K562 (cell line): ENCODE measurements around the gene ARHGAP24.

ENCODE experiments used
- BMI1 ChIP-seq: fragments of 150-350 bp; IDR thresholded peaks from 2 replicates; pipeline ENCODE4 v1.6.1; 2014; ENCODE audit warnings: low read length
- ILK ChIP-seq: fragments of 450-650 bp; IDR thresholded peaks from 2 replicates; pipeline ENCODE4 v1.6.1; 2016; ENCODE audit warnings: missing genetic modification characterization, low read depth, mild to moderate bottlenecking, missing compliant biosample characterization, moderate library complexity, borderline replicate concordance
- RNF2 ChIP-seq: sonication (generic); IDR thresholded peaks from 2 replicates; pipeline ENCODE4 v1.6.1; 2016
- SMARCE1 ChIP-seq: fragments of 450-650 bp; IDR thresholded peaks from 2 replicates; pipeline ENCODE4 v1.7.1; 2016; ENCODE audit warnings: mild to moderate bottlenecking
- SREBF2 ChIP-seq: sonication (generic); formaldehyde crosslinking; IDR thresholded peaks from 2 replicates; pipeline ENCODE4 v1.4.0; 2020; ENCODE audit warnings: mild to moderate bottlenecking, missing genetic modification reagents
- ZNF124 ChIP-seq: sonication (generic); formaldehyde crosslinking; IDR thresholded peaks from 2 replicates; pipeline ENCODE4 v1.8.1; 2022; ENCODE audit warnings: missing genetic modification reagents
- ZNF175 ChIP-seq: fragments of 200-800 bp; sonication (Bioruptor generic); IDR thresholded peaks from 2 replicates; pipeline ENCODE4 v1.6.1; 2016; ENCODE audit warnings: low read depth, mild to moderate bottlenecking, missing genetic modification characterization, missing compliant biosample characterization
- ZNF253 ChIP-seq: fragments of 250-450 bp; sonication (Bioruptor Pico); conservative IDR thresholded peaks from 2 replicates; pipeline ENCODE4 v1.6.1; 2021; ENCODE audit warnings: mild to moderate bottlenecking
- TF ChIP-seq, protein P1 (sequence below), 3 experiments: IDR thresholded peaks in 2 of 3; conservative IDR thresholded peaks in 1 of 3; 2 replicates each; pipeline ENCODE4 v1.5.1; 2011 to 2012; ENCODE audit warnings: low read length in 3 of 3, mild to moderate bottlenecking in 3 of 3, control low read depth in 2 of 3, improper control_type of control experiment in 1 of 3, inconsistent platforms in 1 of 3, low read depth in 1 of 3, mixed read lengths in 1 of 3, moderate library complexity in 1 of 3; ENCODE audit not compliant: insufficient read depth in 2 of 3
- TF ChIP-seq, protein P2 (sequence below): fragments of 250-450 bp; sonication (Bioruptor Pico); IDR thresholded peaks from 2 replicates; pipeline ENCODE4 v1.4.0; 2020; ENCODE audit warnings: mild to moderate bottlenecking, moderate library complexity, borderline replicate concordance

DNA sequence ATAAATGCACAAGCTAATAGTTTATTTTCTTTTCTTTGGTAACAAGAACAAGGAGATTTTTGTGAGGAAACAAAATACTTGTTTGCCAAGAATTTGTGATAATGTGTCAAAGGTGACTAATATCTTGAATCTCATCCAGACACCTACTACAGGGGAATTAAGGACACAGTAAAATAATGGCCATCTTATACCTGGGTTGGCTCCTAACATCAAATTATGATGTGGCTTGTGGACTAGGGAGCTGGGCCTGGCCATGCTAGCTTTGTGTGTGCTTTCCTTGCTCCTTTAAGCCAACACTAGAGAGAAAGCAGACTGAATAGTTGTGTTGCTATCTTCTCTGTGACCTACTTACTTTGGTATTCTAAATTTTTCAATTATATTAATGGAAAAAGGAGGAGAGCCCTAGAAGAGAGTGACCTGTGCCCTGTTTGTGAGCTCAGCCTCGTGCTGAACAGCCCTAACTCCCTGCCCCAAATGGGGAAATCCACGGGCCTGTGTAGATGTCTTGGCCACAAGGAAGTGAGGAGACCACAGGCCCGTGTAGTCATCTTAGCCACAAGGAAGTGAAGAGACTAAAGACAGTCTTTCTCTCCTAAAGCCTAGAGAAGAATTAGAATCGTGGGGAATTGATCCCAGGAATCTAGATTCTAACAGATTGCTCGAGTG lies 23.3 kb downstream of the ARHGAP24 start:
- TF ChIP-seq ZNF253 (CRISPR knock-in tag): no peak
- TF ChIP-seq BMI1: no peak
- TF ChIP-seq, protein P1, sequence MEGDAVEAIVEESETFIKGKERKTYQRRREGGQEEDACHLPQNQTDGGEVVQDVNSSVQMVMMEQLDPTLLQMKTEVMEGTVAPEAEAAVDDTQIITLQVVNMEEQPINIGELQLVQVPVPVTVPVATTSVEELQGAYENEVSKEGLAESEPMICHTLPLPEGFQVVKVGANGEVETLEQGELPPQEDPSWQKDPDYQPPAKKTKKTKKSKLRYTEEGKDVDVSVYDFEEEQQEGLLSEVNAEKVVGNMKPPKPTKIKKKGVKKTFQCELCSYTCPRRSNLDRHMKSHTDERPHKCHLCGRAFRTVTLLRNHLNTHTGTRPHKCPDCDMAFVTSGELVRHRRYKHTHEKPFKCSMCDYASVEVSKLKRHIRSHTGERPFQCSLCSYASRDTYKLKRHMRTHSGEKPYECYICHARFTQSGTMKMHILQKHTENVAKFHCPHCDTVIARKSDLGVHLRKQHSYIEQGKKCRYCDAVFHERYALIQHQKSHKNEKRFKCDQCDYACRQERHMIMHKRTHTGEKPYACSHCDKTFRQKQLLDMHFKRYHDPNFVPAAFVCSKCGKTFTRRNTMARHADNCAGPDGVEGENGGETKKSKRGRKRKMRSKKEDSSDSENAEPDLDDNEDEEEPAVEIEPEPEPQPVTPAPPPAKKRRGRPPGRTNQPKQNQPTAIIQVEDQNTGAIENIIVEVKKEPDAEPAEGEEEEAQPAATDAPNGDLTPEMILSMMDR (IDR thresholded peaks at IDR 0.05 in 2 of 3, conservative IDR thresholded peaks at IDR 0.05 in 1 of 3; ENCODE audit: insufficient read depth in 2 of 3, low read depth in 1 of 3, low read length in 3 of 3): no peak
- no peak for TF ChIP-seq ILK (tag)
- TF ChIP-seq ZNF175 (CRISPR knock-in tag): no peak; the same call in 1 of the 2 replicates
- TF ChIP-seq, protein P2, sequence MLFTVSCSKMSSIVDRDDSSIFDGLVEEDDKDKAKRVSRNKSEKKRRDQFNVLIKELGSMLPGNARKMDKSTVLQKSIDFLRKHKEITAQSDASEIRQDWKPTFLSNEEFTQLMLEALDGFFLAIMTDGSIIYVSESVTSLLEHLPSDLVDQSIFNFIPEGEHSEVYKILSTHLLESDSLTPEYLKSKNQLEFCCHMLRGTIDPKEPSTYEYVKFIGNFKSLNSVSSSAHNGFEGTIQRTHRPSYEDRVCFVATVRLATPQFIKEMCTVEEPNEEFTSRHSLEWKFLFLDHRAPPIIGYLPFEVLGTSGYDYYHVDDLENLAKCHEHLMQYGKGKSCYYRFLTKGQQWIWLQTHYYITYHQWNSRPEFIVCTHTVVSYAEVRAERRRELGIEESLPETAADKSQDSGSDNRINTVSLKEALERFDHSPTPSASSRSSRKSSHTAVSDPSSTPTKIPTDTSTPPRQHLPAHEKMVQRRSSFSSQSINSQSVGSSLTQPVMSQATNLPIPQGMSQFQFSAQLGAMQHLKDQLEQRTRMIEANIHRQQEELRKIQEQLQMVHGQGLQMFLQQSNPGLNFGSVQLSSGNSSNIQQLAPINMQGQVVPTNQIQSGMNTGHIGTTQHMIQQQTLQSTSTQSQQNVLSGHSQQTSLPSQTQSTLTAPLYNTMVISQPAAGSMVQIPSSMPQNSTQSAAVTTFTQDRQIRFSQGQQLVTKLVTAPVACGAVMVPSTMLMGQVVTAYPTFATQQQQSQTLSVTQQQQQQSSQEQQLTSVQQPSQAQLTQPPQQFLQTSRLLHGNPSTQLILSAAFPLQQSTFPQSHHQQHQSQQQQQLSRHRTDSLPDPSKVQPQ (CRISPR knock-in tag): no peak
- no peak for TF ChIP-seq SMARCE1
- no peak for TF ChIP-seq ZNF124 (CRISPR knock-in tag)
- no peak for TF ChIP-seq SREBF2
- TF ChIP-seq RNF2: no peak
